Stimulated activated CD8-positive, alpha-beta memory T cell treated with anti-CD3 and anti-CD28 coated beads, Interleukin-7, amount 100 ng/mL, for 48 hours (primary cell): ENCODE data around the gene ACSL6.

ENCODE experiments used
- DNase-seq, 2 donors: peaks; one replicate each; pipeline ENCODE4 v3.0.0-alpha.2; 2020; ENCODE audit warnings: low read depth in 1 of 2; ENCODE audit errors: extremely low read depth in 1 of 2

ACSL6 gene

GRCh38 chr5:131984956-131985665, 26.3 kb downstream of the ACSL6 start:
- no peak for DNase-seq

DNA sequence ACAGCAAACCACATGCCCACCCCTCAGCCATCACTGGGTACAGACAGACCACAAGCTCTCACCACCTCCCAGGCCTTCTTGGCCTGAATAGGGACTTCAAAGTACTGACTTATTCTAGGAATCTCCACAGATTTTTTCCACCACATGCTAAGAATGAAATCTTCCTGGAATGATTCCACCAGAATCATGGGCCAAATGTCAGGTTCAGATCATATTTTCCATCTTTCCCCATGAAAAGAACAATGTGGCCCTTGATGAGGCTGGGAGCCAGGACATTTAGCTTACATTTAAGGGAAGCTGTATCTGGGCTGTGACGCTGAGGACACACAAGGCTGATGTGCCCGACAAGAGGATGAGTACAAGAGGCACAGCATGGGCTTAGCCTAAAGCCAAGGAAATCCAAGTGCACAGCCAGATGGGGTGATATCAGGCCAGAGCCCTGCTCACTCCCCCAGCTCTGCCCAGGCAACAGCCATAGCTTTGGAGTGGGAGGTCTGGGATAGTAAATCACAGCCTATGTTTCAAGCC, 28.1 kb downstream of the ACSL6 start:
- no peak for DNase-seq

- no peak for DNase-seq
These were observed 29.9 kb downstream of the ACSL6 start for GRCh38 chr5:131981516-131981915.

- DNase-seq = no peak
These were observed 30.8 kb downstream of the ACSL6 start for GRCh38 chr5:131980696-131981095.

- DNase-seq = no peak
These were observed 31.6 kb downstream of the ACSL6 start for GRCh38 chr5:131979816-131980215.

DNA sequence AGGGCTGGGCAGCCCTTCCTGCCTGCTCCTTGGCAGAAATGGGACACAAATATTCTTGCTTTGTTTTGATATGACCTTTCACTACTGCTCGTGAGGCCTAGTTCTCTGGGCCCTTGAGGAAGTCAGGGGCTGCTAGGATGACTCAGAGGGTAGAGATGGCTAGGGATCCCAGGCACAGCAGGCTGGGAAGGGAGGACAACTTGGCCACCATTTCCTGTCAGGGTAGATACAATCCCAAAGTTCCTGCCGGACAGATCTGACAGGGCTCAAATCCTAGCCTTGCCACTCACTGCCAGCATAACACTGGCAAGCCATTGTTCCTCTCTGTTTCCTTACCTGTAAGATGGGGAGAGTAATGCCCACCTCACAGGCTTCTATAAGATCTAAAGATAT, 34.2 kb downstream of the ACSL6 start:
- no peak for DNase-seq

GRCh38 chr5:131976414-131977211, 34.8 kb downstream of the ACSL6 start:
- DNase-seq = no peak

GRCh38 chr5:131974956-131975726, 36.3 kb downstream of the ACSL6 start:
- DNase-seq = no peak

DNA sequence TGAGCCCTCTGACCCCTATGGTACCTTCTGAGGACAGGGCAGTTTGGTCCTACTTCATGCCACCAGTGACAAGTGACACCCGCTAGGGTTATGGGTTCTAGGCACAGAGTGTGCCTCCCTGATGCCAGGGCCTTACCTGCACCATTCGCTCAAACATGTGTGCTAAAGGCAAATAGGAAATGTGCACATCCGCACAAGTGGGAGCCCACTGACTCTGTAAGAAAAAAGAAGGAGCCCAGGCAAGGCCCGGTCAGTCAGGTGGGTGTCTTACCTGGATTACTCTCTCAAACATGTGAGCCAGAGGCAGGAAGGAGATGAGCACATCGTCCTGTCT, 36.9 kb downstream of the ACSL6 start:
- no peak for DNase-seq

DNA sequence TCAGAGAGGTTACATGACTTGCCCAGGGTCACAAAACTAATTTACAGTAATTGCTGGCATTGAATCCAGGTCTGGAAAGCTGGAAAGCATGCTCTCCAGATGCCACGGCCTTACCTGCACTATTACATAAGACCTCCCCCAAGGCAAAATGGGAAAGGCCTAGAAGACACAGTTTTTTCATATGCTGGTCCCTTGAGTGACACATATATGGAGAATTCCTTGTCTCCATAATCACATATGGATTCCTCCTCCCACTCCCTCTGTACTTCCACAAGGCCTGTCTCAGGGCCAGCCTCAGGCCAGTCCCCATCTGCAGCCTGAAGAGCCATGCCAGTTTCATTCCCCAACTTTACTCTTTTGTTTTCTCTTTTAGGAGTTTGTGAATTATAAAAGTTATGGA, 37.4 kb downstream of the ACSL6 start:
- DNase-seq = no peak

GRCh38 chr5:131973089-131973712, 38.3 kb downstream of the ACSL6 start:
- DNase-seq = no peak

- no peak for DNase-seq
These were observed 43.0 kb downstream of the ACSL6 start for GRCh38 chr5:131968396-131968954.

- no peak for DNase-seq
These were observed 44.9 kb downstream of the ACSL6 start for GRCh38 chr5:131966551-131966950.

DNA sequence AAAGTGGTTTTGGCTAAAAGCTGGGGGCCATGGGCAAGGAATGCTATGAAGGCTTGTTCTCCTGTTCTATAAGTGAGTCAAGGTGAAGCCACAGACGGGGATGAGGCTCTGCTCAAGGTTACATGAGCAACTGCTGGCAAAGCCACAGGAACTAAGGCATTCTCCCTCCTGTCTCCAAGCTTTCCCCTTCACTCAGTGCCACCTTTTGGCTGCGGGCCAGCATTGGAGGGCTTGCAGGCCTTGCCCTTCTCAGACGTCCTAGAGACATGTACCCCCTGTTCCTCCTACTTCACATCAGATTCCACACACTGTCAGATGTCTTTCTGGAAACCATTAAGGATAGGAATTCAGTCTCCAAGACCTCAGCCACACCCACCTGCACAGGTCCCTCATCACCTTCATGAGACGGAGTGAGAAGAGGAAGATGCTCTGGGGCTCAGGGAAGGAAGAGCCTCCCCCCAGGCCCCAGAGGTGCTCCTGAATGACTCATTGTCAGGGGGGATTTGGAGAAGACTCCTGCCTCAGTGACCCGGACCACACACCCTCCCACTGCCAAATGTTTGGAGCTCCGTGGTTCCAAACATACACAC, 45.5 kb downstream of the ACSL6 start:
- no peak for DNase-seq

DNA sequence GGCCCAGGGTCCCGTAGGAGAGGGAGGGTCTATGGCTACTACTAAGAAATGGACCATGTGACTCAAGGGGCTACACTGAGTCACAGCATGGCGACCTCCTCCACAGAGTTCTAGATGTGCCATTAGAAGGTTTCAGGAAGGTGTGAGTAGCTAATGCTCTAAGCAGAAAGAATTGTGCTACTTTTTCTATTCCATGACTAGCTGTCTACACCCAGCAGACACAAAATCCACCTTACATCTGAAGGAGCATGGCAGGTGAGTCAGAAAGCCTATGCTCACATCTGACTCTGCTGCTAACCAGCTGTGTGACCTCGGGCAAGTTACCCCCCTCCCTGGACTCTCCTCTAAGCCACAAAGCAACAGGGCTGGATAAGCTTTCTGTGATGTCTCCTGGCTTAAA, 51.6 kb downstream of the ACSL6 start:
- peak in 1 of 2 donors; percentile 23 for DNase-seq

GRCh38 chr5:131959136-131959535, 52.3 kb downstream of the ACSL6 start:
- no peak for DNase-seq

GRCh38 chr5:131957721-131958441, 53.6 kb downstream of the ACSL6 start:
- no peak for DNase-seq

- DNase-seq = no peak
These were observed 57.5 kb downstream of the ACSL6 start for GRCh38 chr5:131953969-131954368.

- DNase-seq = no peak
These were observed 59.1 kb downstream of the ACSL6 start for GRCh38 chr5:131952301-131952857.
